Loucy (cell line): Measurements from ENCODE around the gene UNG.
"Not testable (repeated sequence)": the region's sequence is repeated elsewhere in the genome, so short reads cannot be mapped to it uniquely, and the experiment has no call there.

Experiments
- H2AFZ ChIP-seq: fragments of 200-600 bp; sonication (generic); 2 replicates; pipeline ENCODE4 v1.6.0; 2016; ENCODE audit warnings: antibody characterized with exemption, mild to moderate bottlenecking, low read length, moderate library complexity
- H3F3A ChIP-seq: fragments of 200-600 bp; 2 replicates; pipeline ENCODE4 v1.6.0; 2016; ENCODE audit warnings: antibody characterized with exemption, low read depth, mild to moderate bottlenecking
- H3K27me3 ChIP-seq: fragments of 200-600 bp; sonication (generic); 2 replicates; pipeline ENCODE4 v1.6.1; 2014; ENCODE audit warnings: low read length, mild to moderate bottlenecking; ENCODE audit not compliant: insufficient read depth, poor library complexity, severe bottlenecking
- H3K36me3 ChIP-seq: fragments of 200-600 bp; sonication (generic); 2 replicates; pipeline ENCODE4 v1.6.1; 2016; ENCODE audit warnings: low read length; ENCODE audit not compliant: insufficient read depth
- H3K4me1 ChIP-seq: fragments of 200-600 bp; sonication (generic); 2 replicates; pipeline ENCODE4 v1.5.1; 2014; ENCODE audit warnings: low read length, mild to moderate bottlenecking; ENCODE audit not compliant: insufficient read depth, poor library complexity, severe bottlenecking
- H3K4me2 ChIP-seq: fragments of 200-600 bp; sonication (generic); 2 replicates; pipeline ENCODE4 v1.6.0; 2014; ENCODE audit warnings: antibody characterized with exemption, low read length, low read depth, mild to moderate bottlenecking; ENCODE audit not compliant: poor library complexity, severe bottlenecking
- H3K4me3 ChIP-seq: fragments of 200-600 bp; sonication (generic); 2 replicates; pipeline ENCODE4 v1.5.1; 2014; ENCODE audit warnings: low read length, mild to moderate bottlenecking, mixed read lengths; ENCODE audit not compliant: poor library complexity, severe bottlenecking
- H3K79me2 ChIP-seq: fragments of 200-600 bp; sonication (generic); 2 replicates; pipeline ENCODE4 v1.6.1; 2014; ENCODE audit warnings: low read length; ENCODE audit not compliant: insufficient read depth
- H3K9ac ChIP-seq: fragments of 200-600 bp; sonication (generic); 2 replicates; pipeline ENCODE4 v1.6.0; 2014; ENCODE audit warnings: mild to moderate bottlenecking, low read depth, low read length, moderate library complexity; ENCODE audit not compliant: poor library complexity, severe bottlenecking
- H3K9me2 ChIP-seq: fragments of 200-600 bp; sonication (generic); replicated peaks from 2 replicates; pipeline ENCODE4 v1.6.1; 2016; ENCODE audit warnings: low read depth, low read length, mixed read lengths
- H3K9me3 ChIP-seq: fragments of 200-600 bp; sonication (generic); 2 replicates; pipeline ENCODE4 v1.6.1; 2014; ENCODE audit warnings: mild to moderate bottlenecking, antibody characterized with exemption, low read length, low read depth; ENCODE audit not compliant: insufficient read depth
- H4K20me1 ChIP-seq: fragments of 200-600 bp; sonication (generic); 2 replicates; pipeline ENCODE4 v1.6.0; 2014; ENCODE audit warnings: antibody characterized with exemption, low read length, mild to moderate bottlenecking; ENCODE audit not compliant: insufficient read depth, poor library complexity, severe bottlenecking
- EZH2phosphoT487 ChIP-seq: fragments of 200-600 bp; IDR thresholded peaks from 2 replicates; pipeline ENCODE4 v1.6.1; 2018; ENCODE audit warnings: antibody characterized with exemption, mild to moderate bottlenecking, moderate library complexity, borderline replicate concordance
- TF ChIP-seq, protein P1 (sequence below): fragments of 200-600 bp; sonication (generic); conservative IDR thresholded peaks from 2 replicates; pipeline ENCODE4 v1.5.1; 2014; ENCODE audit warnings: mild to moderate bottlenecking, antibody characterized with exemption, low read length

The UNG gene

DNA sequence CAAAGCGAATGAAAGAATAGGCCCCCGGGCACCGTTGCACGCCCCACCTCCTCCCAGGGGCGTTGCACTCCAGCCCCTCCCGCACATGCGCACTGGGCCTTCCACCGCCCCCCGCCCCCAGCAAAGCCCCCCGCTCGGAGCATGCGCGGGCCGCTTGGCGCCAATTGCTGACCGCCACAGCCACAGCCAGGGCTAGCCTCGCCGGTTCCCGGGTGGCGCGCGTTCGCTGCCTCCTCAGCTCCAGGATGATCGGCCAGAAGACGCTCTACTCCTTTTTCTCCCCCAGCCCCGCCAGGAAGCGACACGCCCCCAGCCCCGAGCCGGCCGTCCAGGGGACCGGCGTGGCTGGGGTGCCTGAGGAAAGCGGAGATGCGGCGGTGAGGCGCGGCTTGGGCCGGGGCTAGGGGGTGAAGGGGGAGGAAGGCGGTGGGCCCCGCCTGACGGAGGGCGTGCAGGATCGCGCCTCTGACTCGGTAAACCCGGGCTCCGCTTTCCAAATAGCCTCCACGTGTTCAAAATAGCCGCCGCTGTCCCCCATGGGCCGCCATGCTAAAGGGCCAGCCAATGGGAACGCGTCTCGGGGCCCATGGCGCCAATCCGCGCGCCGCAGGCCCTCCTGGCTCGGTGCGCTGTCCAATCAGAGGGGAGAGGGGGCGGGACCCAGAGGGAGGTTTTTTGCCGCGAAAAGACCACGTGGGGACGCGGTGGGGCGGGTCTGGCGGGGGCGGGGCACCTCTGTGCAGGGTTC, at the start of gene UNG:
UNG (plus strand) TSS at position 163 of the 748 bp plus-strand sequence; CDS start at position 246, 83 bp downstream.
- peaks cover 28% of the 10 kb centered on the region for H4K20me1 ChIP-seq
- H3K27me3 ChIP-seq: no peaks in the 10 kb centered on the region
- peaks cover 29% of the 10 kb centered on the region for H3K4me1 ChIP-seq
- TF ChIP-seq EZH2phosphoT487: no peak
- TF ChIP-seq, protein P1, sequence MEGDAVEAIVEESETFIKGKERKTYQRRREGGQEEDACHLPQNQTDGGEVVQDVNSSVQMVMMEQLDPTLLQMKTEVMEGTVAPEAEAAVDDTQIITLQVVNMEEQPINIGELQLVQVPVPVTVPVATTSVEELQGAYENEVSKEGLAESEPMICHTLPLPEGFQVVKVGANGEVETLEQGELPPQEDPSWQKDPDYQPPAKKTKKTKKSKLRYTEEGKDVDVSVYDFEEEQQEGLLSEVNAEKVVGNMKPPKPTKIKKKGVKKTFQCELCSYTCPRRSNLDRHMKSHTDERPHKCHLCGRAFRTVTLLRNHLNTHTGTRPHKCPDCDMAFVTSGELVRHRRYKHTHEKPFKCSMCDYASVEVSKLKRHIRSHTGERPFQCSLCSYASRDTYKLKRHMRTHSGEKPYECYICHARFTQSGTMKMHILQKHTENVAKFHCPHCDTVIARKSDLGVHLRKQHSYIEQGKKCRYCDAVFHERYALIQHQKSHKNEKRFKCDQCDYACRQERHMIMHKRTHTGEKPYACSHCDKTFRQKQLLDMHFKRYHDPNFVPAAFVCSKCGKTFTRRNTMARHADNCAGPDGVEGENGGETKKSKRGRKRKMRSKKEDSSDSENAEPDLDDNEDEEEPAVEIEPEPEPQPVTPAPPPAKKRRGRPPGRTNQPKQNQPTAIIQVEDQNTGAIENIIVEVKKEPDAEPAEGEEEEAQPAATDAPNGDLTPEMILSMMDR: no peak
- H3K79me2 ChIP-seq: peaks cover 48% of the 10 kb centered on the region
- H3K4me2 ChIP-seq: peak within 1 kb of the TSS; percentile 91
- no peaks in the 10 kb centered on the region for H3F3A ChIP-seq
- H2AFZ ChIP-seq: peak within 1 kb of the TSS; percentile 88
- peaks cover 19% of the 10 kb centered on the region; the same call in 1 of the 2 replicates for H3K36me3 ChIP-seq
- peak within 1 kb of the TSS; percentile 77 for H3K4me3 ChIP-seq
- H3K9me3 ChIP-seq: no peaks in the 10 kb centered on the region
- no peaks in the 10 kb centered on the region for H3K9me2 ChIP-seq
- peak within 1 kb of the TSS; percentile 84 for H3K9ac ChIP-seq

DNA sequence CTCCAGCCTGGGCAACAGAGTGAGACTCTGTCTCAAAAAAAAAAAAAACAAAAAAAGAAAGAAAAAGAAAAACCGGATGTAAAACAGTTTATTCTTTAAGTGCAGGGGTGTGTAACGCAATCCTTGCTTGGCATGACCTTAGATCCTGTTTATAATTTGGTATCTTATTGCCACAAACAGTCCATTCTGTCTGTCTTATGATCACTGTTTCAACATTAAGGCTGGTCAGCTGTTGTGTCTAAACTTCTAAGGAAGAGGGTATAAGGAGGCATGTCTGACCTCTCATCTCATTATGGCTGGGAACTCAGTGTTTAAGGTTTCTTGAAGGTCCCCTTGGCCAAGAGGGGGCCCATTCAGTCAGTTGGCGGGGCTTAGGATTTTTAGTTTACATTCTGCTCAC, 48.7 kb upstream of the UNG start:
- not testable (repeated sequence) for H3K4me2 ChIP-seq, H3K9me2 ChIP-seq, H3F3A ChIP-seq, H2AFZ ChIP-seq, H3K9ac ChIP-seq, H3K36me3 ChIP-seq, H4K20me1 ChIP-seq, H3K27me3 ChIP-seq, H3K9me3 ChIP-seq, H3K79me2 ChIP-seq, H3K4me3 ChIP-seq
- peaks cover 16% of the 10 kb centered on the region for H3K4me1 ChIP-seq

DNA sequence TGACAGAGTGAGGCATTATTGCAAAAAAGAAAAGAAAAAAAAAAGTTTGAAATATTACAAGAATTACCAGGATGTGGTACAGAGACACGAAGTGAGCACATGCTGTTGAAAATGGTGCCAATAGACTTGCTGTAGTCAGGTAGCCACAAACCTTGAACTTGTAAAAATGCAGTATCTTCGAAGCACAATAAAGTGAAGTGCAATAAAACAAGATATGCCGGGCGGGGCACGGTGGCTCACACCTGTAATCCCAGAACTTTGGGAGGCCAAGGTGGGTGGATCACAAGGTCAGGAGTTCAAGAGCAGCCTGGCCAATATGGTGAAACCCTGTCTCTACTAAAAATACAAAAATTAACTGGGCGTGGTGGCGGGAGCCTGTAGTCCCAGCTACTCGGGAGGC, 47.6 kb upstream of the UNG start:
- not testable (repeated sequence) for H3K36me3 ChIP-seq, H3K4me2 ChIP-seq, H4K20me1 ChIP-seq, H3F3A ChIP-seq, H3K4me3 ChIP-seq, H3K79me2 ChIP-seq, H2AFZ ChIP-seq, H3K9me2 ChIP-seq, H3K9ac ChIP-seq, H3K27me3 ChIP-seq, H3K9me3 ChIP-seq
- peaks cover 26% of the 10 kb centered on the region for H3K4me1 ChIP-seq

DNA sequence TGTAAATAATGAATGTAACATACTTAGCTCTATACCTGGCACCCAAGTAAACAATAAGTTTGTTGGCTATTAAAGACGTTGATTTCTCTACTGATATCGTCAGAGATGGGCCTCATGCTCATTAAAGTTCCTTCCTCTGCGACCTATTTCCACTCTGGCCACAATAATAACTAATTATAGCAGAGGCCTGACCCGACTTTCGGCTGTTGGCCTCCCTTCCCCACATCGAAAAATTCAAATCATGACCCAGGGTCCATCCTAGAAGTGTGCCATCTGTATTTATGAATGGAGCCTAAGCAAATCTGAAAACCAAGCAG, 45.3 kb upstream of the UNG start:
- no peaks in the 10 kb centered on the region for H3F3A ChIP-seq
- no peaks in the 10 kb centered on the region for H3K9me3 ChIP-seq
- H3K9me2 ChIP-seq: no peaks in the 10 kb centered on the region
- H3K36me3 ChIP-seq: no peaks in the 10 kb centered on the region
- TF ChIP-seq EZH2phosphoT487: no peak
- TF ChIP-seq, protein P1: no peak
- H3K79me2 ChIP-seq: peaks cover 9% of the 10 kb centered on the region; the same call in 1 of the 2 replicates
- peak overlapping the region; percentile 11 for H3K9ac ChIP-seq
- peak overlapping the region; percentile 89 for H2AFZ ChIP-seq
- peaks cover 30% of the 10 kb centered on the region for H3K4me1 ChIP-seq
- H4K20me1 ChIP-seq: no peaks in the 10 kb centered on the region
- peak overlapping the region; percentile 98 for H3K4me2 ChIP-seq
- H3K4me3 ChIP-seq: peak overlapping the region; percentile 99
- no peaks in the 10 kb centered on the region for H3K27me3 ChIP-seq
